ENCODE data around the gene MAP2. TPM values are rescaled to one million over a fixed set of nuclear protein-coding genes. Genes with fewer than 3 reads are reported as not detected.

The MAP2 gene
- total RNA-seq, 1 experiment from 2014 or later: 7.4 TPM

DNA sequence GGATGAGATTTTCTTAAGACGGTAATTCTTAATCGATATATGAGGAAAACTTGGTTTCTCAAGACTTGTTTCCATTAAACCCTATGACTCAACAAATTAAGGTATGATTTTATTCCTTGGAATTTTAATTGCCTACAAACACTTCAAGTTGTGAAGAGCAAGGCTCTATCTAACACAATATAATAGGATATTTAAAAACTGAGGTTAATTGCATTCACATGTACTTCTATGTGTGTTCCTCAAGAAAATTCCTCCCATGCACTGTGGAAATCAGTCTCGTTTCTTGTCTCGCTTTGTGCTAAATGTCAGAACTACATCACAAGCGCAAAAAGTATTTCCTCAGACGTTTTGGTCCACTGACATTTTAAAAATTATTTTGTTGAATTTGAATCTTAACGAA, 238.2 kb downstream of the MAP2 start:
- intact Hi-C loops (cut with micrococcal nuclease): no loop called here
- Histone ChIP-seq H3K9ac (ENCODE audit: low read length) (no peak overlapping the region), H2AFZ (ENCODE audit: low read depth, low read length, poor library complexity, severe bottlenecking) (no peak overlapping the region), H3K4me2 (ENCODE audit: low read length) (no peak overlapping the region), H3K27ac (ENCODE audit: low read depth, low read length) (no peak overlapping the region), H4K20me1 (ENCODE audit: insufficient read depth) (no peaks in the 10 kb centered on the region), H3K79me2 (ENCODE audit: insufficient read depth, low read length) (no peaks in the 10 kb centered on the region), H3K27me3 (ENCODE audit: insufficient read depth, low read length) (no peaks in the 10 kb centered on the region), H3K4me3 (replicated peaks in 1 of 2; ENCODE audit: low read depth in 1 of 2, low read length in 2 of 2) (no peak overlapping the region), H3K4me1 (ENCODE audit: control insufficient read depth in 1 of 2, insufficient read depth in 2 of 2, low read length in 2 of 2) (peaks cover 0 to 13% of the 10 kb centered on the region in 2 experiments; a peak in 2 of 4 replicates), H3K9me2 (ENCODE audit: insufficient read depth) (no peaks in the 10 kb centered on the region), H3K9me3 (ENCODE audit: control insufficient read depth in 1 of 2, insufficient read depth in 1 of 2, low read depth in 1 of 2, low read length in 2 of 2) (no peaks in the 10 kb centered on the region), H3K36me3 (ENCODE audit: control insufficient read depth in 1 of 2, insufficient read depth in 2 of 2, low read length in 2 of 2) (no peaks in the 10 kb centered on the region)
- BruUV-seq (replicated peaks): no TSS peak
- ATAC-seq (no peak), DNase-seq (ENCODE audit: low read depth, low spot score) (no peak)
- ChIA-PET RAD21 (ENCODE audit: low non-redundant PET in 1 of 2, low total read pairs in 2 of 2, uncharacterized antibody in 2 of 2, unreplicated experiment in 2 of 2) (no interaction called here), POLR2A (no interaction called here), CTCF (no interaction called here)
- TF ChIP-seq YY1 (IDR thresholded peaks at IDR 0.05; ENCODE audit: extremely low read depth, insufficient replicate concordance, low read depth, low read length) (no peak), ZNF274 (IDR thresholded peaks at IDR 0.05; ENCODE audit: low read depth, low read length) (no peak), EZH2phosphoT487 (IDR thresholded peaks at IDR 0.05; ENCODE audit: borderline replicate concordance) (no peak), ZFX (IDR thresholded peaks at IDR 0.05) (no peak), SIN3A (IDR thresholded peaks at IDR 0.05; ENCODE audit: low read depth) (no peak), ELF1 (IDR thresholded peaks at IDR 0.05; ENCODE audit: borderline replicate concordance, low read depth) (no peak), CEBPB (IDR thresholded peaks at IDR 0.05; ENCODE audit: low read depth) (no peak), POLR2A (IDR thresholded peaks at IDR 0.05; ENCODE audit: borderline replicate concordance, extremely low read depth, insufficient read depth, insufficient read length) (no peak), JUND (IDR thresholded peaks at IDR 0.05) (no peak), EZH2 (IDR thresholded peaks at IDR 0.05) (no peak), SP1 (IDR thresholded peaks at IDR 0.05; ENCODE audit: low read depth) (no peak), TCF7L2 (IDR thresholded peaks at IDR 0.05; ENCODE audit: borderline replicate concordance, extremely low read depth, insufficient read depth, insufficient read length) (no peak), CBX3 (IDR thresholded peaks at IDR 0.05; ENCODE audit: low read depth) (no peak), EGR1 (IDR thresholded peaks at IDR 0.05; ENCODE audit: low read depth) (no peak), RAD21 (IDR thresholded peaks at IDR 0.05; ENCODE audit: low read depth) (no peak), POLR2AphosphoS5 (IDR thresholded peaks at IDR 0.05; ENCODE audit: low read depth, low read length) (no peak)
- TF ChIP-seq, protein P1, sequence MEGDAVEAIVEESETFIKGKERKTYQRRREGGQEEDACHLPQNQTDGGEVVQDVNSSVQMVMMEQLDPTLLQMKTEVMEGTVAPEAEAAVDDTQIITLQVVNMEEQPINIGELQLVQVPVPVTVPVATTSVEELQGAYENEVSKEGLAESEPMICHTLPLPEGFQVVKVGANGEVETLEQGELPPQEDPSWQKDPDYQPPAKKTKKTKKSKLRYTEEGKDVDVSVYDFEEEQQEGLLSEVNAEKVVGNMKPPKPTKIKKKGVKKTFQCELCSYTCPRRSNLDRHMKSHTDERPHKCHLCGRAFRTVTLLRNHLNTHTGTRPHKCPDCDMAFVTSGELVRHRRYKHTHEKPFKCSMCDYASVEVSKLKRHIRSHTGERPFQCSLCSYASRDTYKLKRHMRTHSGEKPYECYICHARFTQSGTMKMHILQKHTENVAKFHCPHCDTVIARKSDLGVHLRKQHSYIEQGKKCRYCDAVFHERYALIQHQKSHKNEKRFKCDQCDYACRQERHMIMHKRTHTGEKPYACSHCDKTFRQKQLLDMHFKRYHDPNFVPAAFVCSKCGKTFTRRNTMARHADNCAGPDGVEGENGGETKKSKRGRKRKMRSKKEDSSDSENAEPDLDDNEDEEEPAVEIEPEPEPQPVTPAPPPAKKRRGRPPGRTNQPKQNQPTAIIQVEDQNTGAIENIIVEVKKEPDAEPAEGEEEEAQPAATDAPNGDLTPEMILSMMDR (IDR thresholded peaks at IDR 0.05 in 2 of 3, conservative IDR thresholded peaks at IDR 0.05 in 1 of 3; ENCODE audit: borderline replicate concordance in 1 of 3, insufficient read depth in 1 of 3, low read depth in 2 of 3, low read length in 2 of 3): no peak
- TF ChIP-seq, protein P2, sequence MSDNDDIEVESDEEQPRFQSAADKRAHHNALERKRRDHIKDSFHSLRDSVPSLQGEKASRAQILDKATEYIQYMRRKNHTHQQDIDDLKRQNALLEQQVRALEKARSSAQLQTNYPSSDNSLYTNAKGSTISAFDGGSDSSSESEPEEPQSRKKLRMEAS (IDR thresholded peaks at IDR 0.05): no peak
- TF ChIP-seq, protein P3, sequence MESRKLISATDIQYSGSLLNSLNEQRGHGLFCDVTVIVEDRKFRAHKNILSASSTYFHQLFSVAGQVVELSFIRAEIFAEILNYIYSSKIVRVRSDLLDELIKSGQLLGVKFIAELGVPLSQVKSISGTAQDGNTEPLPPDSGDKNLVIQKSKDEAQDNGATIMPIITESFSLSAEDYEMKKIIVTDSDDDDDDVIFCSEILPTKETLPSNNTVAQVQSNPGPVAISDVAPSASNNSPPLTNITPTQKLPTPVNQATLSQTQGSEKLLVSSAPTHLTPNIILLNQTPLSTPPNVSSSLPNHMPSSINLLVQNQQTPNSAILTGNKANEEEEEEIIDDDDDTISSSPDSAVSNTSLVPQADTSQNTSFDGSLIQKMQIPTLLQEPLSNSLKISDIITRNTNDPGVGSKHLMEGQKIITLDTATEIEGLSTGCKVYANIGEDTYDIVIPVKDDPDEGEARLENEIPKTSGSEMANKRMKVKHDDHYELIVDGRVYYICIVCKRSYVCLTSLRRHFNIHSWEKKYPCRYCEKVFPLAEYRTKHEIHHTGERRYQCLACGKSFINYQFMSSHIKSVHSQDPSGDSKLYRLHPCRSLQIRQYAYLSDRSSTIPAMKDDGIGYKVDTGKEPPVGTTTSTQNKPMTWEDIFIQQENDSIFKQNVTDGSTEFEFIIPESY (IDR thresholded peaks at IDR 0.05; ENCODE audit: extremely low read depth, insufficient replicate concordance, low read length): no peak
